ENCODE measurements around the gene SMU1. TPM values are rescaled to one million over a fixed set of nuclear protein-coding genes. Genes with fewer than 3 reads are reported as not detected.
A peak's percentile ranks its signal among the peaks of the same experiment; 100 is the strongest.

SMU1 gene
- total and polyA plus RNA-seq, 12 donors: 6.9 to 28.3 (median 21.5) TPM

DNA sequence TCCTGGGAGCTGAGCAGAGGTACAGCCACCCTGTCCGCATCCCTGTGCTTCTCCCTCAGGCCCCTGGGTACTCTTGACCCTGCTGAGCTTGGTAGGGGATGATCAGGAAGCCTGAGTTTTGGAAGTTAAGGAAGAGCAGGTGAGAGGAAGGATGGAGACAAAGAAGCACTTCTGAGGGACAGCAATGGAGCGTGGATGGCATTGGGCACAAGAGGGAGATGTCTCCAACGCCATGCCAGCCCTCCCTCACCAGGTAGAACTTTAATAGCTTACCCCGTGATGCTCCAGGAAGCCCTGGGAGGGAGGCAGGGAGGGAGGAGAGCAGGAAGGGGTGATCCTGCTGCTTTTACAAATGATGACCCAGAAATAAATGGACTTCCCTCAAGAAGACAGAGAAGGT lies 29.9 kb upstream of the SMU1 start:
- no peak overlapping the region for H3K4me3 ChIP-seq
- intact Hi-C loops (cut with DNase I): loop anchor here in 1 of 2 donors (10.0 kb wide), 1 partner anchor 68 kb away; no protein-coding TSS in a partner anchor
- H3K4me1 ChIP-seq (replicated peaks in 1 of 2): peaks cover 20 to 23% of the 10 kb centered on the region in 2 donors
- no peaks in the 10 kb centered on the region for H3K27me3 ChIP-seq
- 65 to 90% (median 77%) methylated on average over 4 of the region's 4 CpGs for WGBS, 4 donors
- no peaks in the 10 kb centered on the region for H3K36me3 ChIP-seq (replicated peaks in 1 of 2)
- no peaks in the 10 kb centered on the region for H3K9me3 ChIP-seq (replicated peaks in 1 of 3)
- H3K27ac ChIP-seq: peak overlapping the region in 4 of 5 donors; percentile 56 to 86 (median 62)
- no peak for TF ChIP-seq CTCF (IDR thresholded peaks at IDR 0.05)
- no peak for TF ChIP-seq POLR2A (IDR thresholded peaks at IDR 0.05)
- peak in 2 of 7 donors; percentile 11 to 19 for DNase-seq

DNA sequence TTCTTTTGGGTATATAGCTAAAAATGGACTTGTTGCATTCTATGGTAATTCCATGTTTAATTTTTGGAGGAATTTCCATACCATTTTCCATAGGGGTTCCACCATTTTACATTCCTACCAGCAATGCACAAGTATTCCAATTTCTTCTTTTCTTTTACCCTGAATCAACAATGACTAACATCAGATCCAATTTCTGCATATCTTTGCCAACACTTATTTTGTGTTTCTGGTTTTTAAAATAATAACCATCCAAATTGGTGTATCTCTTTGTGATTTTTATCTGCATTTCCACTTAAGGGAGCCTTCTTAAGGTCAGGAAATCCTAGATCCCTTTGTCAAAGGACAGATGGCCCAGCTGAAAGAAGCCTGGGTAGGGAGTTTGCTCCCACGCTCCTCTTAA lies 29.5 kb upstream of the SMU1 start:
- Histone ChIP-seq H3K27ac (peak overlapping the region in 3 of 5 donors; percentile 60 to 86 (median 65)), H3K27me3 (no peaks in the 10 kb centered on the region), H3K9me3 (replicated peaks in 1 of 3) (no peaks in the 10 kb centered on the region), H3K4me1 (replicated peaks in 1 of 2) (peaks cover 23 to 26% of the 10 kb centered on the region in 2 donors), H3K4me3 (no peak overlapping the region), H3K36me3 (replicated peaks in 1 of 2) (no peaks in the 10 kb centered on the region)
- intact Hi-C loops (cut with DNase I): loop anchor here in 1 of 2 donors (10.0 kb wide), 1 partner anchor 69 kb away; no protein-coding TSS in a partner anchor
- no peak for TF ChIP-seq CTCF (IDR thresholded peaks at IDR 0.05)
- no peak for TF ChIP-seq POLR2A (IDR thresholded peaks at IDR 0.05)
- WGBS, 4 donors: 88 to 94% (median 91%) methylated on average over 1 of the region's 1 CpG
- no peak for DNase-seq

DNA sequence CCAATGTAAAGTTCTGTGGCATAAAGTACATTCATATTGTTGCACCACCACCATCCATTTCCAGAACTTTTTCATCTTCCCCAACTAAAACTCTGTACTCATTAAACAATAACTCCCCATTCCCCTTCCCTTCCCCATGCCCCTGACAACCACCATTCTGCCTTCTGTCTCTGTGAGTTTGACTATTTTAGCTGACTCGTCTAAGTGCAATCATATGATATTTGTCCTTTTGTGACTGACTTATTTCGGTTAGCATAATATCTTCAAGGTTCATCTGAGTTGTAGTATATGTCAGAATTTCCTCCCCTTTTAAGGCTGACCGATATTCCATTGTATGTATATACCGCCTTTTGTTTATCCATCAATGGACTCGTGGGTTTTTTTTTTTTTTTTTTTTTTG lies 29.0 kb upstream of the SMU1 start:
- no peaks in the 10 kb centered on the region for H3K9me3 ChIP-seq (replicated peaks in 1 of 3)
- H3K36me3 ChIP-seq (replicated peaks in 1 of 2): no peaks in the 10 kb centered on the region
- no peak overlapping the region for H3K27ac ChIP-seq
- H3K27me3 ChIP-seq: no peaks in the 10 kb centered on the region
- intact Hi-C loops (cut with DNase I): loop anchor here in 1 of 2 donors (10.0 kb wide), 1 partner anchor 69 kb away; no protein-coding TSS in a partner anchor
- TF ChIP-seq CTCF (IDR thresholded peaks at IDR 0.05) (no peak), POLR2A (IDR thresholded peaks at IDR 0.05) (no peak)
- WGBS, 4 donors: 83 to 88% (median 86%) methylated on average over 5 of the region's 5 CpGs
- H3K4me1 ChIP-seq (replicated peaks in 1 of 2): peaks cover 23 to 26% of the 10 kb centered on the region in 2 donors
- H3K4me3 ChIP-seq: no peak overlapping the region
- no peak for DNase-seq

- peaks cover 23 to 26% of the 10 kb centered on the region in 2 donors for H3K4me1 ChIP-seq (replicated peaks in 1 of 2)
- TF ChIP-seq CTCF (IDR thresholded peaks at IDR 0.05) (no peak), POLR2A (IDR thresholded peaks at IDR 0.05) (no peak)
- H3K27ac ChIP-seq: peak overlapping the region in 1 of 5 donors; percentile 42
- no peaks in the 10 kb centered on the region for H3K36me3 ChIP-seq (replicated peaks in 1 of 2)
- intact Hi-C loops (cut with DNase I): loop anchor here in 1 of 2 donors (10.0 kb wide), 1 partner anchor 70 kb away; no protein-coding TSS in a partner anchor
- H3K4me3 ChIP-seq: no peak overlapping the region
- no peaks in the 10 kb centered on the region for H3K9me3 ChIP-seq (replicated peaks in 1 of 3)
- H3K27me3 ChIP-seq: no peaks in the 10 kb centered on the region
- WGBS, 4 donors: 83 to 91% (median 90%) methylated on average over 6 to 7 of the region's 7 CpGs
- peak in 1 of 7 donors; percentile 48 for DNase-seq
Observed at GRCh38 chr9:33104401-33104800, 27.9 kb upstream of the SMU1 start.

All from adrenal gland (tissue), 12 donors.